ENCODE results near the gene NT5C3B. TPM values are rescaled to one million over a fixed set of nuclear protein-coding genes. Genes with fewer than 3 reads are reported as not detected.
A peak's percentile ranks its signal among the peaks of the same experiment; 100 is the strongest.

Gene NT5C3B
- total RNA-seq, 1 donor from 2014 or later = 67.6 TPM

DNA sequence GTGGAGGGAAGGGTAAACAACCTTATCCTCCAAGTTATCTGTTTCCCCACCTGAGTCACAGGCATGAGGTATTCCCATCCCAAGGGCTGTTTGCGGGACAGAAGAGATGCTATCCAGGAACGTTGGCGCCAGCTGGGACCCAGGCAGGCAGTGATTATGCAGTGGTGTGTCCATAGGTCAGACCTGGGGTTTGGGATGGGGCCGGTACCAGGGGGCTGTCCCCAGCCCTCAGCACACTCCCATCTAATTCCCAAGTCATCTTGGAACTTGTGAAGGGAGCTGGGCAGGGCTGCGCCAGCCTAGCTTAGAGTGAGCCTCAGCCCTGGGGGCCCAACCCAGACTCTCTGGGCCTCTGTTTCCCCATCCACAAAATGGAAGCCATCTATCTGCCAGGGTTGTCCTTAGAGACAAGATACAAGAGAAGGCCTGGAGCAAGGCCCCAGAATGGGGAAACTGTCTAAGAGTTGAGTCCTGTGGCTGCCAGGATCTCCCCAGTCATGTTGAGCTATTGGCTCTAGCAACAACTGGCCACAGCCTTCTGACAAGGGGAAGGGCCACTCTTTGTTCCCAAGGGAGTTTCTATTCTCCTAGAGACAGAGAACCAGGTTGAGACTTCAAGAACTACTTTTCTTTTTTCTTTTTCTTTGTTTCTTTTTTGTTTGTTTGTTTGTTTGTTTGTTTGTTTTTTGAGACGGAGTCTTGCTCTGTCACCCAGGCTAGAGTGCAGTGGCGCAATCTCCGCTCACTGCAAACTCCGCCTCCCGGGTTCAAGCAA is 39.7 kb downstream of the NT5C3B start:
- no peak for DNase-seq (ENCODE audit: low read depth)
- TF ChIP-seq, protein P1, sequence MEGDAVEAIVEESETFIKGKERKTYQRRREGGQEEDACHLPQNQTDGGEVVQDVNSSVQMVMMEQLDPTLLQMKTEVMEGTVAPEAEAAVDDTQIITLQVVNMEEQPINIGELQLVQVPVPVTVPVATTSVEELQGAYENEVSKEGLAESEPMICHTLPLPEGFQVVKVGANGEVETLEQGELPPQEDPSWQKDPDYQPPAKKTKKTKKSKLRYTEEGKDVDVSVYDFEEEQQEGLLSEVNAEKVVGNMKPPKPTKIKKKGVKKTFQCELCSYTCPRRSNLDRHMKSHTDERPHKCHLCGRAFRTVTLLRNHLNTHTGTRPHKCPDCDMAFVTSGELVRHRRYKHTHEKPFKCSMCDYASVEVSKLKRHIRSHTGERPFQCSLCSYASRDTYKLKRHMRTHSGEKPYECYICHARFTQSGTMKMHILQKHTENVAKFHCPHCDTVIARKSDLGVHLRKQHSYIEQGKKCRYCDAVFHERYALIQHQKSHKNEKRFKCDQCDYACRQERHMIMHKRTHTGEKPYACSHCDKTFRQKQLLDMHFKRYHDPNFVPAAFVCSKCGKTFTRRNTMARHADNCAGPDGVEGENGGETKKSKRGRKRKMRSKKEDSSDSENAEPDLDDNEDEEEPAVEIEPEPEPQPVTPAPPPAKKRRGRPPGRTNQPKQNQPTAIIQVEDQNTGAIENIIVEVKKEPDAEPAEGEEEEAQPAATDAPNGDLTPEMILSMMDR (conservative IDR thresholded peaks at IDR 0.05; ENCODE audit: low read depth, low read length) = no peak
- H3K4me3 ChIP-seq (ENCODE audit: low read depth, low read length) = no peak overlapping the region

DNA sequence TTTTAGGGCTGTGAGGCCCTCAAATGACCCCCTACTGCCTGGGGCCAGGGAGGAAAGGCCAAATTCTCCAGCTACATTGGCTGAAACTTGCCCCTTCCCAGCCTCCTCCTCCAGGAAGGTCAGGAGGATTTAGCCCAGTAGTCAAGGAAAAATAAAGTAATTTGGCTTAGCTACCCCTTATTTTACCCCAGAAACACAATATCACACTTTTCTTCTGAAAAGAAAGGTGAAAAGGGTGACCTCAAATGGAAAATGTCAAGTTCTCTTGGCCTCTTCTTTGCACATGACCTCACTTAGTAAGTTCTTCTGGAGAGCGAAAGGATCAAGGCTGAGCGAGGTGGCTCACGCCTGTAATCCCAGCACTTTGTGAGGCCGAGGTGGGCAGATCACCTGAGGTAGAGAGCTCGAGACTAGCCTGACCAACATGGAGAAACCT is 41.5 kb downstream of the NT5C3B start:
- TF ChIP-seq, protein P1 (conservative IDR thresholded peaks at IDR 0.05; ENCODE audit: low read depth, low read length) = no peak
- no peak overlapping the region for H3K4me3 ChIP-seq (ENCODE audit: low read depth, low read length)
- DNase-seq (ENCODE audit: low read depth) = no peak

DNA sequence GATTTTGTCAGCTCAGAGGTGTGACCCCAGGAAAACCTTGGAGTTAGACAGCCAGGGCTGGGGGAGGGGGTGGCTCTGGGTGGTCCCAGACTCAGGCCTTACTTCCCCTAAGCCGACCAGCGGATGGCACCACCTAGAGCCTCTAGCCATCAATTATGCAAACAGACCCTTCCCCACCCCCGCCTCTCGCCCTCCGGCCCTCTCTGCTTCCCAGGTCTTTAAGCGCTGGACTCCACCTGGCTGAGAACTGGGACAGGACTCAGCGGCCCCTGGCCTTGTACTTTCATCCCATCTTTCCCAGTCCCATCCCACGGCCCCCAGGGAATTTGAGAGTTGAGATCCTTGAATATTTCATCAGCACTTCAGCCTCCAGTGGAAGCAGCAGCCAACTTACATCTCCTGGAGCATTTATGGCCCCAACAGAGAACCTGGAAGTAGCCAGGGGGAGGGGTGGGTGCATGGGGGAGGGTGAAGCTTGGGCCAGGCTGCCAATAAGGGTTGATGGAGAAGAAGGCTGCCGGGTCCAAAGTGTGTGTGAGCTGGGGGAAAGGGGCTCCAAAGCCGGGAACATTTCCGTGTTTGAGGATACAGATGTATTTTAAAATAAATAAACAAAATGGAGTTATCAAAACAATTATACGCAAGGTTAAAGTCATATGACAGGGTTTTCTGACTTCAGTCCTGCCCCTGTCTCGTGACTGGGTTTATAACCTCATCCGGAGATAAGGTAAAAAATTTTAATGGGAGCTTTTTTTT is 42.1 kb downstream of the NT5C3B start:
- H3K4me3 ChIP-seq (ENCODE audit: low read depth, low read length) = no peak overlapping the region
- TF ChIP-seq, protein P1 (conservative IDR thresholded peaks at IDR 0.05; ENCODE audit: low read depth, low read length) = no peak
- no peak for DNase-seq (ENCODE audit: low read depth)

DNA sequence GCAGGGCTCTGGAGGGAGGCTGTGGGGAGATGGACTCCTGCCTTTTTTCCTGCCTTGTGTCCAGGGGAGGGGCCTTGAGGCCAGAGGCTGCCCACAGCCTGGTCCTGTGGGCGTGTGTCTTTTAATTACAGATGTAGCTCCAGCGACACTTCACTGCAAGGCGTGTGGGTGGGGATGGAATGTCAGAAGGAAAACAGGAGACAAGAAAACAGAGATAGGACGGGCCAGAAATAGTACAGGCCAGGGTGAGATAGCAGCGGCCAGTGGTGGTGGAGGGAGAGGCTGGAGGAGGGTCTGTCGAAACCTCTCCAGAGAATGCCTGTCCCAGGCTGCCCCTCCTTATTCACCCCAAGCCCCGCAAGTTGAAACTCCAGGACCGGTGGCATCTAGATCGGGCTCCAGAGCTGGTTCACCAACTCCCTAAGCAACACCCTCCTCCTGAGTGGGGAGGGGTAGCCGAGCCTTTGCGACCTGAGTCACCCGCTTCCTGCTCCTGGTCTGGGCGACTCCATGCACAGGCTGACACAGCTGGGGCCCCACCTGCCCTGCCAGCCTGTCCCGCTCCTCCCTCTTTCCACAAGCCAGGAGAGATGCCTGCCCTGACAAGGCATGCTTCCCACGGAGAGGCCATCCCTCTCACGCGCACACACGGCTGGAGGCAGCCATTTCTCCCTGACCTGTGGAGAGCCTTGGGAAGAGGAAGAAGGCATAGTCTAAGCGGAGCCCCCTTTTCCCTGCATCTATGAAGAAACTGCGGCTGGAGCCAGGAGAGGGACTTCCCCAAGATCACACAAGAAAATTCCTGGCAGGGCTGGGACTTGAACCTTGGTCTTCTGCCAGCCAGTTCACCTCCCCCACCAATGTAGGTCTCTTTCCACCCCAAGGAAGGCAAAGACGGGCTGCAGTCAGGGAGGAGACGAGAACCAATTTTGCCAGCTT is 42.9 kb downstream of the NT5C3B start:
- peak overlapping the region; percentile 35 for H3K4me3 ChIP-seq (ENCODE audit: low read depth, low read length)
- TF ChIP-seq, protein P1 (conservative IDR thresholded peaks at IDR 0.05; ENCODE audit: low read depth, low read length) = no peak
- no peak for DNase-seq (ENCODE audit: low read depth)

DNA sequence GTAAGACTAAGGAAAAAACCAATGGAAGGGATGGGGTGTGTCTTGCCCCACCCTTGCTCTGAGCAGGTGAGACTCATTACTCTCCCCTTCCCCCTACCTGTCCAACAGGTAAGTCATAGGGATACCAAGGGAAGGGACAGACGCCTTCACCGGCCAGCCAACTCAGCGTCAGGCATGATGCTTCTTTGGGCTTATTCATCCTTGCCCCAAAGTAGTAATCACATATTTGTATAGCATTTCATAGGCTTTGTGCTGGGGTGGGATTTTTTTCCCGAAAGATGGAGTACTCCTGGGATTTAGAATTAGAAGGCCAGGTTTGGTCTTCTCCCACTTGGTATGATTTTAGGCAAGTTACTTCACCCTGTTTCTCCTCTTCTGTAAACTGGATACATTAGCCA is 49.0 kb downstream of the NT5C3B start:
- no peak overlapping the region for H3K4me3 ChIP-seq (ENCODE audit: low read depth, low read length)
- TF ChIP-seq, protein P1 (conservative IDR thresholded peaks at IDR 0.05; ENCODE audit: low read depth, low read length) = no peak
- no peak for DNase-seq (ENCODE audit: low read depth)

DNA sequence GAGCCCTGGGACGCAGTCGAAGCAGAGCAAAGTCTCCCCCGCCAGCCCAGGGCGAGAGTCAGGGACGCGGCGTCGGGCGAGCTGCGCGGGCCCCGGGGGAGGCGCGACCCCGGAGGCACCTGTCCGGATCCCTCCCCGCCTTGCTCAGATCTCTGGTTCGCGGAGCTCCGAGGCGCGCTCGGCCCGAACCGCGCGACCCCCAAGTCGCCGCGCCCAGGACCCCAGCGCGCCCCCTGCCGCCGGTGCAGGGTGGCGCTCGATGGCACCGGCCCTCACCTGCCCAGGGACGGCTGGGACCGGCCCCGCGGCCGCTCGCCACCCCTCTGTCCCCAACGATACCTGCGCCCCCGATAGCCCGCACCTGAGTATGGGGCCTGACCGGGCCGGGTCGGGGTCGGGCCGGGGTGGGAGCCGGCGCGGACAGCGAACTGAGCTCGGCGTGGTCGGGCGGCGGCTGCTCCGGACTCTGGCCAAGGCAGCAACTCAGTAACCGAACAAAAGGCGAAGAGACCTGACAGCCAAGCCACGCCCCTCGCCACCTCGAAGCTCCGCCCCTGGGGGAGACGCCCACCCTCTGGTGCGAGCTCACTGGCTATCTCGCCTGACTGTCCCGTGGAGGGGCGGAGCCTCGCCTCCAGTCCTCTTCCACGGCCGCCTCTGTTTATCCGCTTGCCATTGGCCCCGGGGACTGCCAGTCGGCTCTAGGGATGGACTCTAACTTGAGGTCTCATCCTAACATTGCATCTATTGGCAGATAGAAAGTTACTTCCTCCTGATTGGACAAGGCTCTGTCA is 49.6 kb downstream of the NT5C3B start, which contains the start of gene JUP:
Gene JUP (minus strand): TSS at position 485 of the 794 bp plus-strand sequence. CDS start 14,857 bp downstream, outside the sequence.
- TF ChIP-seq, protein P1 (conservative IDR thresholded peaks at IDR 0.05; ENCODE audit: low read depth, low read length) = peak; percentile 66
- peak; percentile 86 for DNase-seq (ENCODE audit: low read depth)
- peak within 1 kb of the TSS; percentile 92 for H3K4me3 ChIP-seq (ENCODE audit: low read depth, low read length)

All from epithelial cell of proximal tubule (primary cell).